Gastrocnemius medialis (tissue), 4 donors: ENCODE measurements around the gene DBF4B. TPM values are rescaled to one million over a fixed set of nuclear protein-coding genes. Genes with fewer than 3 reads are reported as not detected.
"Not testable (repeated sequence)": the region's sequence is repeated elsewhere in the genome, so short reads cannot be mapped to it uniquely, and the experiment has no call there.

Source experiments
- ATAC-seq, 2 donors: fragments of 150-250 bp; one replicate each; pipeline ENCODE4 v1.9.1; 2016
- DNase-seq, 2 donors: peaks; one replicate each; pipeline ENCODE4 v3.0.0-alpha.2; 2019
- H3K27ac ChIP-seq, 4 donors: fragments of 200-600 bp; sonication (generic); 1 replicate in 1 of 4; 2 replicates in 3 of 4; pipeline ENCODE4 v1.5.1; 2016 to 2018; ENCODE audit warnings: mild to moderate bottlenecking in 2 of 4, moderate library complexity in 1 of 4
- H3K27me3 ChIP-seq, 3 donors: fragments of 200-600 bp; sonication (generic) in 2 of 3; 1 replicate in 1 of 3; 2 replicates in 2 of 3; pipeline versions ENCODE4 v1.5.1 to v1.6.0; 2016 to 2019; ENCODE audit warnings: mild to moderate bottlenecking in 1 of 3, moderate library complexity in 1 of 3
- H3K36me3 ChIP-seq, 2 donors: fragments of 200-600 bp; sonication (generic) in 1 of 2; one replicate each; pipeline ENCODE4 v1.5.1; 2017 to 2018
- H3K4me1 ChIP-seq, 2 donors: fragments of 200-600 bp; sonication (generic) in 1 of 2; one replicate each; pipeline ENCODE4 v1.5.1; 2016 to 2017; ENCODE audit warnings: mild to moderate bottlenecking in 2 of 2
- H3K4me3 ChIP-seq, 4 donors: fragments of 200-600 bp; sonication (generic) in 3 of 4; 1 replicate in 1 of 4; 2 replicates in 3 of 4; pipeline ENCODE4 v1.5.1; 2016 to 2019; ENCODE audit warnings: mild to moderate bottlenecking in 2 of 4
- H3K9me3 ChIP-seq, 3 donors: fragments of 200-600 bp; sonication (generic) in 2 of 3; 1 replicate in 1 of 3; 2 replicates in 2 of 3; pipeline ENCODE4 v1.5.1; 2016 to 2019
- POLR2A ChIP-seq, 2 donors: fragments of 450-650 bp; IDR thresholded peaks; one replicate each; pipeline ENCODE4 v1.6.1; 2017; ENCODE audit warnings: antibody characterized with exemption in 2 of 2, mild to moderate bottlenecking in 2 of 2, moderate library complexity in 2 of 2
- in situ Hi-C, 4 donors: fragments of 200-750 bp; cut with MboI; loops; one replicate each; pipeline versions ENCODE4 v1.15.0 to v1.8.0; 2017; ENCODE audit warnings: low sequenced_read_pairs in 4 of 4
- intact Hi-C: fragments of 100-400 bp; cut with DNase I; formaldehyde crosslinking; loops from one replicate; pipeline ENCODE4 v1.15.1; 2023; ENCODE audit warnings: low total_unique reads
- total RNA-seq, 4 donors: library from RNA; depleted of rRNA; stranded (reverse); fragments of >200 nt; gene quantifications; one replicate each; pipeline versions ENCODE4 v1.1.0 to v1.2.3, GENCODE V29; 2016
- TF ChIP-seq, protein P1 (sequence below), 5 experiments: fragments of 450-650 bp in 3 of 5; fragments of 200-600 bp in 2 of 5; sonication (generic) in 2 of 5; IDR thresholded peaks in 4 of 5; conservative IDR thresholded peaks in 1 of 5; 1 replicate in 4 of 5; 2 replicates in 1 of 5; pipeline ENCODE4 v1.5.1; 2016 to 2019; ENCODE audit warnings: antibody characterized with exemption in 5 of 5, mild to moderate bottlenecking in 3 of 5, moderate library complexity in 3 of 5

DBF4B gene
- total RNA-seq, 4 donors from 2014 or later: 0.63 to 2.9 (median 1.7) TPM

DNA sequence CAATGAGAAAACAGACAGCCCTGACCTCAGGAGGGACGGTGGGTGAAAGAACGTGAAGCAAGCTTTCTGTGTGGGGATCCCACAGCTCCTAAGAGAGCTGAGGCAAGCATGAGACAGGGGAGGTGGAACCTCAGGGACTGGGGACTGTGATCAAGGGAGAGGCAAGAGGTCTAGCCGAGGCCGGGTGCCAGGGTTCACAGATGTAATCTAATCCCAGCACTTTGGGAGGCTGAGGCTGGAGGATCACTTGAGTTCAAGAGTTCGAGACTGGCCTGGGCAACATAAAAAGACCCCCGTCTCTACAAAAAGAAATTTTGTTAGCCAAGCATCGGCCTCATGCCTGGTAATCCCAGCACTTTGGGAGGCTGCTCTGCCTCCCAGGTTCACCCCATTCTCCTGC, 45.8 kb downstream of the DBF4B start:
- no peak for TF ChIP-seq POLR2A (IDR thresholded peaks at IDR 0.05)
- TF ChIP-seq, protein P1, sequence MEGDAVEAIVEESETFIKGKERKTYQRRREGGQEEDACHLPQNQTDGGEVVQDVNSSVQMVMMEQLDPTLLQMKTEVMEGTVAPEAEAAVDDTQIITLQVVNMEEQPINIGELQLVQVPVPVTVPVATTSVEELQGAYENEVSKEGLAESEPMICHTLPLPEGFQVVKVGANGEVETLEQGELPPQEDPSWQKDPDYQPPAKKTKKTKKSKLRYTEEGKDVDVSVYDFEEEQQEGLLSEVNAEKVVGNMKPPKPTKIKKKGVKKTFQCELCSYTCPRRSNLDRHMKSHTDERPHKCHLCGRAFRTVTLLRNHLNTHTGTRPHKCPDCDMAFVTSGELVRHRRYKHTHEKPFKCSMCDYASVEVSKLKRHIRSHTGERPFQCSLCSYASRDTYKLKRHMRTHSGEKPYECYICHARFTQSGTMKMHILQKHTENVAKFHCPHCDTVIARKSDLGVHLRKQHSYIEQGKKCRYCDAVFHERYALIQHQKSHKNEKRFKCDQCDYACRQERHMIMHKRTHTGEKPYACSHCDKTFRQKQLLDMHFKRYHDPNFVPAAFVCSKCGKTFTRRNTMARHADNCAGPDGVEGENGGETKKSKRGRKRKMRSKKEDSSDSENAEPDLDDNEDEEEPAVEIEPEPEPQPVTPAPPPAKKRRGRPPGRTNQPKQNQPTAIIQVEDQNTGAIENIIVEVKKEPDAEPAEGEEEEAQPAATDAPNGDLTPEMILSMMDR (IDR thresholded peaks at IDR 0.05 in 4 of 5, conservative IDR thresholded peaks at IDR 0.05 in 1 of 5): no peak
- in situ Hi-C loops: loop anchor here in 1 of 4 donors (25.0 kb wide), 1 partner anchor 283 kb away; no protein-coding TSS in a partner anchor
- H3K4me3 ChIP-seq: no peak overlapping the region
- H3K4me1 ChIP-seq: peaks cover 0 to 2% of the 10 kb centered on the region in 2 donors
- H3K27ac ChIP-seq: no peak overlapping the region
- H3K36me3 ChIP-seq: no peaks in the 10 kb centered on the region
- DNase-seq (no peak), ATAC-seq (no peak)
- H3K9me3 ChIP-seq: no peaks in the 10 kb centered on the region
- H3K27me3 ChIP-seq: peaks cover 18 to 21% (median 20%) of the 10 kb centered on the region in 3 donors
- intact Hi-C loops: no loop called here

DNA sequence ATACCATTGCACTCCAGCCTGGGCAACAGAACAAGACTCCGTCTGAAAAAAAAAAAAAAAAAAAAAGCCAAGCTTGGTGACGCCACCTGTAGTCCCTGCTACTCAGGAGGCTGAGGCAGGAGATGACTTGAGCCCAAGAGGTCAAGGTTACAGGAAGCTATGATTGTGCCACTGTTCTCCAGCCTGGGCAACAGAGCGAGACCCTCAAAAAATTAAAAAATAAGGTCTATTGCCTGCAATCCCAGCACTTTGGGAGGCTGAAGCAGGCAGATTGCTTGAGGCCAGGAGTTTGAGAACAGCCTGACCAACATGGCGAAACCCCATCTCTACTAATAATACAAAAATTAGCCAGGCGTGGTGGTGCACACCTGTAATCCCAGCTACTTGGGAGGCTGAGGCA, 46.7 kb downstream of the DBF4B start:
- in situ Hi-C loops: loop anchor here in 1 of 4 donors (25.0 kb wide), 1 partner anchor 282 kb away; no protein-coding TSS in a partner anchor
- ATAC-seq, DNase-seq, intact Hi-C loops, H3K36me3 ChIP-seq, H3K4me3 ChIP-seq, H3K4me1 ChIP-seq, H3K27ac ChIP-seq, H3K9me3 ChIP-seq: not testable (repeated sequence)
- peaks cover 27 to 30% (median 29%) of the 10 kb centered on the region in 3 donors for H3K27me3 ChIP-seq

DNA sequence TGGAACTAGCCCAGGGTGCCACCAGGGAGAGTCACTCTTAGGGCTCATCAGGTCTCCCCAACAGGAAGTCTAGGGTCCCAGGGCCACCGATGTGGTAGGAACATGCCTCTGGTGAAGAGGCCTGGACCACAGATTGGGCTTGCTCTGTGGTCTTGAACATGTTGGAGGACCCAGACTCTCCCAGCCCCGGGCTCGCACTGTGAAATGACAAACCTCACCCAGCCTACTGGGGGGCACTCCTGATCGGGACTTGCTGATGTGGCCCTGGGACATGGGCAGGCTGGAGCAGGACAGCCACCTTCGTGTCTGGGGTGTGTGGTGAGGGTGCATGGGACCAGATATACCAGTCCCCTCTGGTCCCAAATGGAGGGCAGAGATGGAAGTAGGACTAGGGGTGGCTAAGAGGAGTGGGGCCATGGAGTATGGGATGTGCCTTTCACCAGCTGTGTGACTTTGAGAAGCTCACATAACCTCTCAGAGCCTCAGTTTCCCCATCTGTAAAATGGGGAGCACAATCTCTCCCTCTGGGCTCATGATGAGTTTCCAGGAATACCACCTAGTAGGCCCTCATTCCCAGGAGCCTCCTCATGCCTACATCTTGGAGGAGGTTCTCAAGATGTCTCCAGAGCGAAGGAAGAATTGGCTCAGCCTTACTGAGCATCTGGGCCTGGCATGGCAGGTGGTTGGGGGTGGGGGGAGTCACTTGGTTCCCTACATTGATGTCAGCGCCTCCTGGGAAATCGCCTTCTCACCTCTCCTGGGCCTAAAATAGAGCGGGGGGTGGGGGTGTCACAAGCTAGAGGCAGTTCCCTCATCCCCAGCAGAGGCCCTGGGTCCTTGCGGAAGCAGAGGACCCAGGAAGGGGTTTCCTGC, 48.8 kb downstream of the DBF4B start:
- Histone ChIP-seq H3K27ac (no peak overlapping the region), H3K4me1 (peaks cover 0 to 6% of the 10 kb centered on the region in 2 donors), H3K27me3 (peaks cover 29 to 33% (median 30%) of the 10 kb centered on the region in 3 donors), H3K36me3 (no peaks in the 10 kb centered on the region), H3K4me3 (no peak overlapping the region), H3K9me3 (no peaks in the 10 kb centered on the region)
- DNase-seq (no peak), ATAC-seq (no peak)
- TF ChIP-seq, protein P1 (IDR thresholded peaks at IDR 0.05 in 4 of 5, conservative IDR thresholded peaks at IDR 0.05 in 1 of 5): no peak
- no peak for TF ChIP-seq POLR2A (IDR thresholded peaks at IDR 0.05)
- in situ Hi-C loops: loop anchor here in 1 of 4 donors (25.0 kb wide), 1 partner anchor 280 kb away; no protein-coding TSS in a partner anchor
- intact Hi-C loops: no loop called here

DNA sequence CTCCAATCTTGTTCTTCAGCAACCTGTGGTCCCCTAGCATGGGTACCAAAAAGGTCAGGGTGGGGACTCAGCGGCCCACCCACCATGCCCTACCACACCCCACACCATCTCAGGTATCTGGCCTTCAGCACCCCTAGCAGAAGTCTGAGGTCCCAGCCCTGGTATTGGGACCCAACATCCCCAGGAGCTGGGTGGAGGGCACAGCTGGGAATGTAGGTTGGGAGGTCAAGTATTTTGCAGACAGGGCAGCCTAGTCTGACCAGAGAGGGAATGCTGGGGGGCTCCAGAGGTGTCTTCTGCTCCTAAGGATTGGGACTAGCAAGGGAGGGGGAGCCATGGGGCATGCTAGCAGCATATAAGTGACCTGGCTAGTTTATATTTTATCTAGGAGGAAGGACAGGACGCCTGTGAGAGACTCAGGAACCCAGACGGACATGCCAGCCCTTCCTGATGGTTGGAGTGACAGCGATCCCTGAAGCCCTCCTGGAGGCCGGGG, 49.5 kb downstream of the DBF4B start:
- H3K27ac ChIP-seq: no peak overlapping the region
- intact Hi-C loops (no loop called here), in situ Hi-C loops (loop anchor here in 1 of 4 donors (25.0 kb wide), 1 partner anchor 279 kb away; no protein-coding TSS in a partner anchor)
- no peak for DNase-seq
- peaks cover 0 to 6% of the 10 kb centered on the region in 2 donors for H3K4me1 ChIP-seq
- H3K27me3 ChIP-seq: peaks cover 29 to 33% (median 30%) of the 10 kb centered on the region in 3 donors
- no peak for TF ChIP-seq POLR2A (IDR thresholded peaks at IDR 0.05)
- TF ChIP-seq, protein P1 (IDR thresholded peaks at IDR 0.05 in 4 of 5, conservative IDR thresholded peaks at IDR 0.05 in 1 of 5): no peak
- H3K9me3 ChIP-seq: no peaks in the 10 kb centered on the region
- H3K4me3 ChIP-seq: no peak overlapping the region
- H3K36me3 ChIP-seq: no peaks in the 10 kb centered on the region
- no peak for ATAC-seq
